ENCODE measurements around the gene GJA4. TPM values are rescaled to one million over a fixed set of nuclear protein-coding genes. Genes with fewer than 3 reads are reported as not detected.

Gene GJA4
- total RNA-seq, 4 donors from 2014 or later = 9.9 to 56.1 (median 34.2) TPM

DNA sequence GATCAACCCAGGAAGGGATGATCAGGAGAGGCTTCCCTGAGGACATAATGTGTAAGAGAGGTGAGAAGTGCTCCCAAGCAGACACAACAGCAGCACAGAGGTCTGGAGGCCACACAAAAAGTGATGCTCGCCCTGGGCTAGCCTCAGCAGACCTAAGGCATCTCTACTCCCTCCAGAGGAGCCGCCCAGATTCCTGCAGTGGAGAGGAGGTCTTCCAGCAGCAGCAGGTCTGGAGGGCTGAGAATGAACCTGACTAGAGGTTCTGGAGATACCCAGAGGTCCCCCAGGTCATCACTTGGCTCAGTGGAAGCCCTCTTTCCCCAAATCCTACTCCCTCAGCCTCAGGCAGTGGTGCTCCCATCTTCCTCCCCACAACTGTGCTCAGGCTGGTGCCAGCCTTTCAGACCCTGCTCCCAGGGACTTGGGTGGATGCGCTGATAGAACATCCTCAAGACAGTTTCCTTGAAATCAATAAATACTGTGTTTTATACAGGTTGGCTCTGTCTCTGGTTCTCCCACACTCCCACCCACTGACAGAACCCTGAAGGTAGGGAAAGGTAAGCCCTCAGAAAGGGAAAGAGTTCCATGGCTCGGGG is 6.8 kb upstream of the GJA4 start:
- TF ChIP-seq CTCF (IDR thresholded peaks at IDR 0.05; ENCODE audit: low read depth) = no peak

DNA sequence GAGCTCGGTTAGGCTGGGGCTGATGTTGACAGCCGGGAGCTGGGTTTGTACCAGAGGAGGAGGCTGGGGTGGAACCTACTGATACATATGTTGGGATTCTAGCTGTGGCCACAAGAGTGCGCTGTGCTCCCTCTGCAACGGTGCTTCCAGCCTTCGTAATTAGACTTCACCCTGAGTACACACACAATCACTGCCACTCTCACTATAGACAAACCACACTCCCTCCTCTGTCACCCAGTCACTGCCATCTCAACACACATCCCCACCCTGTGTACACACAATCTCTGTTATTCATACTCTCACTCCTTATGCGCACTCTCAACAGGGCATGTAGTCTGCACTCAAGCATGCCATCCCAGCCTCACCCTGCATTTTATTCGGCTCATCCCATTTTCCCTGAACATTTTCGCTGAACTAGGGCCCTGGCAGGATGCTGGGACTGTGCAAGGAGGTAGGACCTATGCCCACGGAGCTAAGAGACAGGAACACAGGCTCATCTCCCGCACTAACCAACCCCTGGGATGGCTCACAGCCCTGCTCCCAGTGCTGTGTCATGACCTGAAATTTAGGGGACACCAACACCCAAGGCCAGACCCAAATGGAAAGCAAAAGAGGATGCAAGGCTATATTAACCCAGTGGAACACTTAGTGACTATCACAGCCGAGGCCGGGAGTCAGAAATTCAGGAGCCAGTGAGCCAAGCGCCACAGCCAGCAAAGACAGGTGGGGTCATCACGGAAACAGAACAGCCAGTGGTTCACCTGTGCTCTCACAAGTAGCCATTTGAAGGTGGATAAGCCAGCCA is 6.1 kb upstream of the GJA4 start:
- TF ChIP-seq CTCF (IDR thresholded peaks at IDR 0.05; ENCODE audit: low read depth) = no peak

DNA sequence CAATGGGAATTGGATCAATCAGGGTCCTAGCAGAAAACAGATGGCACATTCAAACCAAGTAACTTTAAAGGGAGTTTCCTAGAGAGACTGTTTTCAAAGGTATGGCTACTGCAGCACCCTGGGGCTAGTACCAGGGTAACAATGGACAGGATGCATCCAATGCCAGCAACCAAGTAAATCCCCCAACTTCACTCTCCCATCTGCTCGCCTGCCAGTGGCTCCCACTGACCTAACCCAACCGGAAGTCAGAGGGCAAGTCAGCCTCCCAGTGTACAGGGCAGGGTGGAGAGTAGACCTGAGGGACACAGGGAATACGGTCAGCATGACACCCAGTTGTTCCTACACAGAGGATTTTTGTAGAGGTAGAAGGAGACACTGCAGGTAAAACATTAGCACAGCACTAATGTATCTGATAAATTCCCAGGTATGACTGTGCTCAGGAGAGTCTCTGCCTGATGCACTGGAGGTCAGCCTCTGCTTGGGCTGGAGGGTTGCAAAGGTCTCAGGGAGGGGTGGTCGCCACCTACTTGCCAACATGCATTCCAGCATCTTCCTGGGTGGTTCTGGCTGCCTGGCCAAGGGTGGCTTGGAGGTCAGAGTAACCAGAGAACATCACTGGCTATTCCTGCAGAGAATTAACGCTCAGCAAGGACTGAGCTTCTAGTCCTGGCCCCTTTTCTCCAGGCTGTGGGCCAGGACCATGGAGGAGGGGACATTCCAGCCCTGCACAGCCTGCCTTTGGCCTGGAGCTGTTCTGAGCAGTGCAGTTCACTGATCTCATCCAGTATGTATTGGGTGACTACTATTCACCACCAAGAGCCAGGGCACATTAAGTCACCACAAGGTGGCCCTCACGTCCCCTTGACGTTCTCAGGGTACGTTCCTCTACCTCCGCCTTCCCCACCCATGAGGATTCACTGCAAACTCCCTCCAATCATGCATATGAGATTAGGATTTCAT is 5.1 kb upstream of the GJA4 start:
- TF ChIP-seq CTCF (IDR thresholded peaks at IDR 0.05; ENCODE audit: low read depth) = no peak

DNA sequence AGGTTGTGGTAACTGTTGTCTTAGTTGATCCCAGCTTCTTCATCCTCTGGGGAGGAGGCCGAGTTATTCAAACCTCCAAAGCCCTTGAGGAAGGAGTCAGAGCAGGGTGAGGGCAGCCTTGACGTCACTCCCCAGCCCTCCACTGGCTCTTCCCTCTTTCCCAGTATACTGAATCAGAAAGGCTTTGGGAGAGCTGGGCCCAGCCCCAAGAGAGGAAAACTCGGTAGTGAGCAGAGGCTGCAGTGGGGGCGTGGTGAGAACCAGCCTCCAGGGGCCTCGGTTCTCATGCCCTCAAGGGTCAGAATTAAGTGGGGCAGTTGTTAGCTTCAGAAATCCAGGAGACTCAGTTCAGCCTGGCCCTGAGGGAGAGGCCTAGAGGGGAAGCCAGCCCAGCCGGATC is 1.8 kb upstream of the GJA4 start:
- no peak for TF ChIP-seq CTCF (IDR thresholded peaks at IDR 0.05; ENCODE audit: low read depth)

GRCh38 chr1:34792424-34792823 is 375 bp upstream of the GJA4 start:
- no peak for TF ChIP-seq CTCF (IDR thresholded peaks at IDR 0.05; ENCODE audit: low read depth)

GRCh38 chr1:34794001-34794789 is 1.4 kb downstream of the GJA4 start:
- no peak for TF ChIP-seq CTCF (IDR thresholded peaks at IDR 0.05; ENCODE audit: low read depth)

All from subcutaneous adipose tissue (tissue), 4 donors.